Panc1 (cell line): ENCODE measurements around the gene EPS8L2. TPM values are rescaled to one million over a fixed set of nuclear protein-coding genes. Genes with fewer than 3 reads are reported as not detected.

Source experiments
- ATAC-seq: fragments of 200-7000 bp; cut with Tn5 transposase; 2 replicates; pipeline ENCODE4 v1.9.1; 2020; ENCODE audit warnings: mild to moderate bottlenecking, moderate library complexity
- BruUV-seq: library from RNA; stranded (reverse); fragments of 400-500 nt; replicated peaks from 2 replicates; lab custom pipeline; 2021; lab: Mats Ljungman, UMichigan
- CTCF ChIA-PET: fragments of 300-600 bp; sonication (Branson Sonifier 250); formaldehyde crosslinking; loops from one replicate; lab custom pipeline; 2022; ENCODE audit warnings: antibody characterized with exemption; lab: Charles Lee
- POLR2A ChIA-PET: fragments of 300-600 bp; sonication (Branson Sonifier 250); formaldehyde crosslinking; loops from one replicate; lab custom pipeline; 2022; ENCODE audit warnings: antibody characterized with exemption; lab: Charles Lee
- DNase-seq: peaks from one replicate; pipeline ENCODE4 v3.0.0-alpha.2; 2010; ENCODE audit warnings: low read depth, low spot score
- H3K27ac ChIP-seq: 2 replicates; pipeline ENCODE4 v1.5.1; 2011; ENCODE audit warnings: mild to moderate bottlenecking, low read length, inconsistent platforms
- H3K27me3 ChIP-seq: fragments of 200-500 bp; sonication (Bioruptor generic); 2 replicates; pipeline ENCODE4 v1.6.0; 2014; ENCODE audit warnings: low read length, inconsistent platforms; ENCODE audit not compliant: control insufficient read depth, insufficient read depth
- H3K36me3 ChIP-seq: fragments of 200-500 bp; sonication (Bioruptor generic); 2 replicates; pipeline ENCODE4 v1.5.1; 2014; ENCODE audit warnings: inconsistent platforms, mild to moderate bottlenecking, low read length, moderate library complexity; ENCODE audit not compliant: control insufficient read depth, insufficient read depth
- H3K4me1 ChIP-seq: 2 replicates; pipeline ENCODE4 v1.5.1; 2011; ENCODE audit warnings: inconsistent platforms, mild to moderate bottlenecking, low read length, moderate library complexity; ENCODE audit not compliant: control insufficient read depth, insufficient read depth
- H3K4me3 ChIP-seq, 2 experiments: 2 replicates each; pipeline ENCODE4 v1.5.1; 2011 to 2012; ENCODE audit warnings: low read depth in 2 of 2, low read length in 2 of 2, mild to moderate bottlenecking in 2 of 2, inconsistent platforms in 1 of 2, moderate library complexity in 1 of 2
- H3K9me3 ChIP-seq: fragments of 200-500 bp; sonication (Bioruptor generic); 2 replicates; pipeline ENCODE4 v1.5.1; 2014; ENCODE audit warnings: low read depth, mild to moderate bottlenecking, inconsistent platforms, low read length, moderate library complexity; ENCODE audit not compliant: control insufficient read depth, insufficient read depth
- POLR2AphosphoS5 ChIP-seq: IDR thresholded peaks from 2 replicates; pipeline ENCODE4 v1.6.1; 2012; ENCODE audit warnings: mild to moderate bottlenecking, low read depth, low read length, moderate library complexity
- SIN3A ChIP-seq: IDR thresholded peaks from 2 replicates; pipeline ENCODE4 v1.6.1; 2012; ENCODE audit warnings: low read depth, mild to moderate bottlenecking, low read length, moderate library complexity, borderline replicate concordance; ENCODE audit not compliant: insufficient read depth
- TCF7L2 ChIP-seq: IDR thresholded peaks from 2 replicates; pipeline ENCODE4 v1.6.1; 2011; ENCODE audit warnings: mild to moderate bottlenecking, low read depth, low read length, inconsistent platforms
- in situ Hi-C: cut with HindIII; loops from 2 replicates; pipeline ENCODE4 v1.10.0; 2016; ENCODE audit warnings: low sequenced_read_pairs, low pct_unique_long_range_greater_than_20kb
- intact Hi-C: fragments of 100-400 bp; cut with micrococcal nuclease; formaldehyde crosslinking; loops from one replicate; pipeline ENCODE4 v1.10.0; 2022; ENCODE audit not compliant: unreplicated experiment
- total RNA-seq: library from RNA; stranded (reverse); gene quantifications from one replicate; pipeline ENCODE4 v1.2.1, GENCODE V29; 2021; ENCODE audit not compliant: unreplicated experiment
- TF ChIP-seq, protein P1 (sequence below): fragments of 450-650 bp; IDR thresholded peaks from 2 replicates; pipeline ENCODE4 v1.5.1; 2017; ENCODE audit warnings: mild to moderate bottlenecking
- TF ChIP-seq, protein P2 (sequence below), 2 experiments: IDR thresholded peaks; 2 replicates each; pipeline ENCODE4 v1.6.1; 2011 to 2012; ENCODE audit warnings: low read depth in 2 of 2, control low read depth in 1 of 2, low read length in 1 of 2, mild to moderate bottlenecking in 1 of 2, moderate library complexity in 1 of 2; ENCODE audit not compliant: insufficient read depth in 1 of 2

The EPS8L2 gene
- total RNA-seq, 1 experiment from 2014 or later, result 256 TPM

DNA sequence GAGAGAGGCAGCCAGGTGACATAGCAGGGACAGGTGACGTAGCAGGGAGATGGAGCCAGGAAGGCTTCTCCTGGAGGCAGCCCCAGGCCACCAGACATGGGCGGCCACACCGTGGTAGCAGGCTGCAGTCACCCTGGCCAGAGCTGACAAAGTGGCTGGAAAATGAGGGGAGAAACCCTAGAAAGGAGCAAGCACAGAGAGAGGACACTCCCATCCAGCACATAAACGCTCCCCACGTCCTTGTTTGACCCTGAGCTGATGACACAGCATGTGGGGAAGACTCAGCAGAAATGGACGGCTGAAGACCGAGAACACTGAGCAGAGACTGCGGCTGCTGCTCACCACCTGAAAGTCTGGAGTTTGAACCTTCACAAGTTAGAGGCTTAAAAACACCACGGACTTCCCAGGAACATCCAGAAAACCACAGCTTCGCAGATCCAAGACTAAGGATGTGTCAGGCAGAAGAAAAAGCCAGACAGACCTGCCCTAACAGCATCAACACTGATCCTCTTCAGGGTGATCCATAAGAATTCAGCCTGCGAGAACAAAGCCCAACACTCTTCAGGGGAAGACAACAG lies 40.2 kb upstream of the EPS8L2 start:
- ATAC-seq (no peak), DNase-seq (no peak)
- Histone ChIP-seq H3K27ac (no peak overlapping the region), H3K9me3 (no peaks in the 10 kb centered on the region), H3K27me3 (no peaks in the 10 kb centered on the region), H3K4me1 (no peaks in the 10 kb centered on the region), H3K4me3 (no peak overlapping the region), H3K36me3 (no peaks in the 10 kb centered on the region)
- POLR2A ChIA-PET, result no interaction called here
- CTCF ChIA-PET, result no interaction called here
- intact Hi-C loops (no loop called here), in situ Hi-C loops (no loop called here)
- TF ChIP-seq TCF7L2 (no peak), SIN3A (no peak), POLR2AphosphoS5 (no peak)
- TF ChIP-seq, protein P1, sequence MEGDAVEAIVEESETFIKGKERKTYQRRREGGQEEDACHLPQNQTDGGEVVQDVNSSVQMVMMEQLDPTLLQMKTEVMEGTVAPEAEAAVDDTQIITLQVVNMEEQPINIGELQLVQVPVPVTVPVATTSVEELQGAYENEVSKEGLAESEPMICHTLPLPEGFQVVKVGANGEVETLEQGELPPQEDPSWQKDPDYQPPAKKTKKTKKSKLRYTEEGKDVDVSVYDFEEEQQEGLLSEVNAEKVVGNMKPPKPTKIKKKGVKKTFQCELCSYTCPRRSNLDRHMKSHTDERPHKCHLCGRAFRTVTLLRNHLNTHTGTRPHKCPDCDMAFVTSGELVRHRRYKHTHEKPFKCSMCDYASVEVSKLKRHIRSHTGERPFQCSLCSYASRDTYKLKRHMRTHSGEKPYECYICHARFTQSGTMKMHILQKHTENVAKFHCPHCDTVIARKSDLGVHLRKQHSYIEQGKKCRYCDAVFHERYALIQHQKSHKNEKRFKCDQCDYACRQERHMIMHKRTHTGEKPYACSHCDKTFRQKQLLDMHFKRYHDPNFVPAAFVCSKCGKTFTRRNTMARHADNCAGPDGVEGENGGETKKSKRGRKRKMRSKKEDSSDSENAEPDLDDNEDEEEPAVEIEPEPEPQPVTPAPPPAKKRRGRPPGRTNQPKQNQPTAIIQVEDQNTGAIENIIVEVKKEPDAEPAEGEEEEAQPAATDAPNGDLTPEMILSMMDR, result no peak
- TF ChIP-seq, protein P2, sequence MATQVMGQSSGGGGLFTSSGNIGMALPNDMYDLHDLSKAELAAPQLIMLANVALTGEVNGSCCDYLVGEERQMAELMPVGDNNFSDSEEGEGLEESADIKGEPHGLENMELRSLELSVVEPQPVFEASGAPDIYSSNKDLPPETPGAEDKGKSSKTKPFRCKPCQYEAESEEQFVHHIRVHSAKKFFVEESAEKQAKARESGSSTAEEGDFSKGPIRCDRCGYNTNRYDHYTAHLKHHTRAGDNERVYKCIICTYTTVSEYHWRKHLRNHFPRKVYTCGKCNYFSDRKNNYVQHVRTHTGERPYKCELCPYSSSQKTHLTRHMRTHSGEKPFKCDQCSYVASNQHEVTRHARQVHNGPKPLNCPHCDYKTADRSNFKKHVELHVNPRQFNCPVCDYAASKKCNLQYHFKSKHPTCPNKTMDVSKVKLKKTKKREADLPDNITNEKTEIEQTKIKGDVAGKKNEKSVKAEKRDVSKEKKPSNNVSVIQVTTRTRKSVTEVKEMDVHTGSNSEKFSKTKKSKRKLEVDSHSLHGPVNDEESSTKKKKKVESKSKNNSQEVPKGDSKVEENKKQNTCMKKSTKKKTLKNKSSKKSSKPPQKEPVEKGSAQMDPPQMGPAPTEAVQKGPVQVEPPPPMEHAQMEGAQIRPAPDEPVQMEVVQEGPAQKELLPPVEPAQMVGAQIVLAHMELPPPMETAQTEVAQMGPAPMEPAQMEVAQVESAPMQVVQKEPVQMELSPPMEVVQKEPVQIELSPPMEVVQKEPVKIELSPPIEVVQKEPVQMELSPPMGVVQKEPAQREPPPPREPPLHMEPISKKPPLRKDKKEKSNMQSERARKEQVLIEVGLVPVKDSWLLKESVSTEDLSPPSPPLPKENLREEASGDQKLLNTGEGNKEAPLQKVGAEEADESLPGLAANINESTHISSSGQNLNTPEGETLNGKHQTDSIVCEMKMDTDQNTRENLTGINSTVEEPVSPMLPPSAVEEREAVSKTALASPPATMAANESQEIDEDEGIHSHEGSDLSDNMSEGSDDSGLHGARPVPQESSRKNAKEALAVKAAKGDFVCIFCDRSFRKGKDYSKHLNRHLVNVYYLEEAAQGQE (IDR thresholded peaks at IDR 0.05; ENCODE audit: insufficient read depth in 1 of 2, low read depth in 2 of 2, low read length in 1 of 2), result no peak
- BruUV-seq, result no TSS peak

DNA sequence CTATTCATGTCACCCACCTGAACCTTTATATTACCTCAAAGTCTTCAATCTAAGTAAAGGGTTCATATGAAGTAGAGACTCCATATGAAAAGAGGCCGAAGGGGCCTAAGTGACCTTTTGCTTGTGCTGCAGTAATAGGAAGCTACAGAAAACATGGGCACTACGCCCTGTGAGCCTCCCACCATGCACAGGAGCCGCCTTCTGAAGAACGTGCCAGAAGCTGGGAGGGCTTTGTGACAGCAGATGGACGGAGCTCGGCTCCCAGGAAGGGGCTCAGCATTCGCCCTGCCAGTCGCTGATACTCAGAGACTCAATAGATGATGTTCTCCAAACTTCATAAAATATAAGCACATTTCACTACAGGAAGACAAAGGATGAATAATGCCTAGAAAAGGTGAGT lies 32.2 kb upstream of the EPS8L2 start:
- ChIA-PET CTCF (interaction anchor here (0.6 kb wide), 1 partner anchor 48 kb away, joined by 3 read pairs; no protein-coding TSS in a partner anchor), POLR2A (no interaction called here)
- DNase-seq (no peak), ATAC-seq (no peak)
- Histone ChIP-seq H3K36me3 (peaks cover 15% of the 10 kb centered on the region), H3K4me1 (no peaks in the 10 kb centered on the region), H3K4me3 (no peak overlapping the region), H3K27me3 (no peaks in the 10 kb centered on the region), H3K9me3 (no peaks in the 10 kb centered on the region), H3K27ac (no peak overlapping the region)
- no TSS peak for BruUV-seq
- TF ChIP-seq TCF7L2 (no peak), POLR2AphosphoS5 (no peak), SIN3A (no peak)
- TF ChIP-seq, protein P2 (IDR thresholded peaks at IDR 0.05; ENCODE audit: insufficient read depth in 1 of 2, low read depth in 2 of 2, low read length in 1 of 2), result no peak
- TF ChIP-seq, protein P1, result no peak
- intact Hi-C loops (no loop called here), in situ Hi-C loops (no loop called here)
